Dermis blood vessel endothelial cell (primary cell): ENCODE data around the gene TRAF3. TPM values are rescaled to one million over a fixed set of nuclear protein-coding genes. Genes with fewer than 3 reads are reported as not detected.

Experiments
- DNase-seq: peaks from one replicate; pipeline ENCODE4 v3.0.0; 2010
- total RNA-seq: library from RNA; depleted of rRNA; stranded (reverse); fragments of >200 nt; gene quantifications from 2 replicates; pipeline ENCODE4 v1.2.3, GENCODE V29; 2014

Gene TRAF3
- total RNA-seq, 1 donor from 2014 or later, result 30.3 TPM

- no peak for DNase-seq
Measured at GRCh38 chr14:102910442-102910841, 133.2 kb downstream of the TRAF3 start.

- no peak for DNase-seq
Measured at GRCh38 chr14:102911541-102911951, 134.3 kb downstream of the TRAF3 start.

- no peak for DNase-seq
Measured at GRCh38 chr14:102911991-102912761, 134.9 kb downstream of the TRAF3 start.

GRCh38 chr14:102913341-102914211, 136.3 kb downstream of the TRAF3 start:
- no peak for DNase-seq

GRCh38 chr14:102914474-102915291, 137.4 kb downstream of the TRAF3 start:
- no peak for DNase-seq

GRCh38 chr14:102915292-102916110, 138.3 kb downstream of the TRAF3 start:
- no peak for DNase-seq

GRCh38 chr14:102916347-102917055, 139.3 kb downstream of the TRAF3 start:
- DNase-seq, result no peak

GRCh38 chr14:102917056-102917385, 139.8 kb downstream of the TRAF3 start:
- no peak for DNase-seq

GRCh38 chr14:102917469-102918211, 140.4 kb downstream of the TRAF3 start:
- DNase-seq, result peak; percentile 67

- no peak for DNase-seq
Measured at GRCh38 chr14:102918438-102918837, 141.2 kb downstream of the TRAF3 start.

- no peak for DNase-seq
Measured at GRCh38 chr14:102920273-102920997, 143.2 kb downstream of the TRAF3 start.

GRCh38 chr14:102920998-102921304, 143.7 kb downstream of the TRAF3 start:
- no peak for DNase-seq

GRCh38 chr14:102922490-102923200, 145.4 kb downstream of the TRAF3 start, which contains the start of gene AMN:
TSS of gene AMN (plus strand) at chr14:102922663. CDS start at chr14:102922689, 26 bp downstream.
- DNase-seq, result peak; percentile 27

GRCh38 chr14:102923201-102923924, 146.1 kb downstream of the TRAF3 start:
- DNase-seq, result no peak

- DNase-seq, result no peak
Measured at GRCh38 chr14:102923925-102924486, 146.8 kb downstream of the TRAF3 start.

GRCh38 chr14:102924632-102925588, 147.7 kb downstream of the TRAF3 start:
- no peak for DNase-seq

- DNase-seq, result no peak
Measured at GRCh38 chr14:102925646-102926045, 148.4 kb downstream of the TRAF3 start.
